Mesodermal cell (in vitro differentiated cells): ENCODE data around the gene MAN2A1.
"Not testable (repeated sequence)": the region's sequence is repeated elsewhere in the genome, so short reads cannot be mapped to it uniquely, and the experiment has no call there.

ENCODE experiments used
- H3K27ac ChIP-seq: 2 replicates; pipeline ENCODE4 v1.7.0; 2013; ENCODE audit warnings: mild to moderate bottlenecking, low read depth, low read length, moderate library complexity; ENCODE audit not compliant: severe bottlenecking
- H3K36me3 ChIP-seq: 2 replicates; pipeline ENCODE4 v1.7.1; 2013; ENCODE audit warnings: mild to moderate bottlenecking, low read length, moderate library complexity; ENCODE audit not compliant: control insufficient read depth, insufficient read depth
- H3K4me1 ChIP-seq: one replicate; pipeline ENCODE4 v1.7.1; 2013; ENCODE audit warnings: mild to moderate bottlenecking, low read length; ENCODE audit not compliant: insufficient read depth, control insufficient read depth, poor library complexity, severe bottlenecking
- H3K4me3 ChIP-seq: 2 replicates; pipeline ENCODE4 v1.7.0; 2013; ENCODE audit warnings: low read length, control low read depth, mild to moderate bottlenecking; ENCODE audit not compliant: insufficient read depth, poor library complexity, severe bottlenecking; ENCODE audit errors: extremely low read depth
- H3K9me3 ChIP-seq: 2 replicates; pipeline ENCODE4 v1.7.1; 2013; ENCODE audit warnings: mild to moderate bottlenecking, low read length, moderate library complexity; ENCODE audit not compliant: control insufficient read depth
- WGBS, 2 experiments: methylation state at CpG; one replicate each; pipeline ENCODE4 v1.1.5; 2013; ENCODE audit warnings: missing lambda C conversion rate in 2 of 2; ENCODE audit not compliant: insufficient coverage in 2 of 2; 5-methylcytosine and 5-hydroxymethylcytosine counted together

The MAN2A1 gene

DNA sequence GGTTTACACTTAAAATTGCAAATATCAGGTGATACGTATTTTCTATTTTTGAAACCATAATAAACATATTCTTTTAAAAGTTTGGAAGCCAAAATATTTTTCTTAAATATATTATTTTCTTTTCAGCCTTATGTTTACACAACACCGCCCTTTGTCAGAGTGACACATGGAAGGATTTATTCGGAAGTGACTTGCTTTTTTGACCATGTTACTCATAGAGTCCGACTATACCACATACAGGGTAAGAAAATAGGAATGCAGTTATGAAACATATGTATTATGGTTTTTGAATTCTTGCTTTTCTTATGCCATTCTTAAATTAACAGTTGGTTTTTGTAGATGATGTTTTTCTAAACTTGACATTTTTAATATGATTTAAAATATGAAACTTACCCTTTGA, 133.9 kb downstream of the MAN2A1 start:
- H3K9me3 ChIP-seq: no peaks in the 10 kb centered on the region
- peaks cover 67% of the 10 kb centered on the region for H3K36me3 ChIP-seq
- no peak overlapping the region for H3K4me3 ChIP-seq
- H3K27ac ChIP-seq: no peak overlapping the region
- WGBS, 2 experiments: no CpG with 5 or more reads among the region's 4 CpGs
- no peaks in the 10 kb centered on the region for H3K4me1 ChIP-seq

DNA sequence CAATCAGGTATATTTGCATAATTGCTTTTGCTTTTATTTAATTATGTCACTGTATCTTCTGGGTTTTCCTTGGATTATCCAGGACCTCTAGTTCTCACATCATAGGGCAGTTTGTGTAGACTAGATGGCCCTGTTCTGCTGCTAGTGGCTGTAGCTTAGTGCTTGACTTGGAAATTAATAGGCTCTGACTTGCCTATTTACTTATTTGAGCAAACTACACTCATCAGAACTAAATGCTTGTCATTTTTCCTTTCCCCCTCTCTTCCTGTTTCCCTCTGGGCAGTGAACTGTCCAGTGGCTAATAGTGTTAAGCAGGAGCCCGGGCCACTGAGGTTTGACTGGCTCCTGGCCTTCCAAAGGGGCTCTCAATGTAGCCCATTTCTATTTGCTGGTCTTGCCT, 135.7 kb downstream of the MAN2A1 start:
- Histone ChIP-seq H3K27ac (no peak overlapping the region), H3K4me3 (no peak overlapping the region), H3K36me3 (peaks cover 66% of the 10 kb centered on the region), H3K9me3 (no peaks in the 10 kb centered on the region), H3K4me1 (no peaks in the 10 kb centered on the region)
- 100% methylated on average over 1 of the region's 1 CpG; no CpG with 5 or more reads in 1 of the 2 experiments for WGBS, 2 experiments

DNA sequence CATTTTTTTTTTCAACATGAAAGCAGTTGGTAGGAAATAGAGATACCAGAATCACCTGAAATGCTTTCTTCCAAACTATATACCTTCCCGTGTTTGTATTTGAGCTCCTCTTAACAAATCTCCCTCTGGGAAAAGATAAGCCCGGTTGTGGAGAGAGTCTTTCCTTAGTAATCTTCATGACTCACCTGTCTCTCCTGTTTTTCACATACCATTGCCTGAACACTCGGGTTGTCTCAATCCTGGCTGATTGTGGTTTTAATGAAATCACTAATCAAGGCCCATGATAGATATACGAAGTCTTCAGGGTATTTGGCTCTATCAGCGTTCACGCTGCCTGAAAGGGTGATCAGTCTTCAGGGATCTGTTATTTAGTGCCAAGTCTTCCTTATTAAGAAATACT, 136.7 kb downstream of the MAN2A1 start:
- Histone ChIP-seq H3K9me3 (no peaks in the 10 kb centered on the region), H3K4me3 (no peak overlapping the region), H3K27ac (no peak overlapping the region), H3K4me1 (peaks cover 3% of the 10 kb centered on the region), H3K36me3 (peaks cover 73% of the 10 kb centered on the region)
- 86 to 90% methylated on average over 4 to 5 of the region's 6 CpGs for WGBS, 2 experiments

- H3K4me1 ChIP-seq: peaks cover 3% of the 10 kb centered on the region
- H3K4me3 ChIP-seq: no peak overlapping the region
- H3K9me3 ChIP-seq: no peaks in the 10 kb centered on the region
- peaks cover 78% of the 10 kb centered on the region for H3K36me3 ChIP-seq
- no peak overlapping the region for H3K27ac ChIP-seq
Observed at GRCh38 chr5:109829331-109829730, 139.6 kb downstream of the MAN2A1 start.

- no CpG with 5 or more reads among the region's 1 CpG for WGBS, 2 experiments
- Histone ChIP-seq H3K27ac (no peak overlapping the region), H3K4me3 (no peak overlapping the region), H3K9me3 (no peaks in the 10 kb centered on the region), H3K36me3 (peaks cover 74% of the 10 kb centered on the region), H3K4me1 (peaks cover 3% of the 10 kb centered on the region)
Observed at GRCh38 chr5:109830955-109831502, 141.3 kb downstream of the MAN2A1 start.

DNA sequence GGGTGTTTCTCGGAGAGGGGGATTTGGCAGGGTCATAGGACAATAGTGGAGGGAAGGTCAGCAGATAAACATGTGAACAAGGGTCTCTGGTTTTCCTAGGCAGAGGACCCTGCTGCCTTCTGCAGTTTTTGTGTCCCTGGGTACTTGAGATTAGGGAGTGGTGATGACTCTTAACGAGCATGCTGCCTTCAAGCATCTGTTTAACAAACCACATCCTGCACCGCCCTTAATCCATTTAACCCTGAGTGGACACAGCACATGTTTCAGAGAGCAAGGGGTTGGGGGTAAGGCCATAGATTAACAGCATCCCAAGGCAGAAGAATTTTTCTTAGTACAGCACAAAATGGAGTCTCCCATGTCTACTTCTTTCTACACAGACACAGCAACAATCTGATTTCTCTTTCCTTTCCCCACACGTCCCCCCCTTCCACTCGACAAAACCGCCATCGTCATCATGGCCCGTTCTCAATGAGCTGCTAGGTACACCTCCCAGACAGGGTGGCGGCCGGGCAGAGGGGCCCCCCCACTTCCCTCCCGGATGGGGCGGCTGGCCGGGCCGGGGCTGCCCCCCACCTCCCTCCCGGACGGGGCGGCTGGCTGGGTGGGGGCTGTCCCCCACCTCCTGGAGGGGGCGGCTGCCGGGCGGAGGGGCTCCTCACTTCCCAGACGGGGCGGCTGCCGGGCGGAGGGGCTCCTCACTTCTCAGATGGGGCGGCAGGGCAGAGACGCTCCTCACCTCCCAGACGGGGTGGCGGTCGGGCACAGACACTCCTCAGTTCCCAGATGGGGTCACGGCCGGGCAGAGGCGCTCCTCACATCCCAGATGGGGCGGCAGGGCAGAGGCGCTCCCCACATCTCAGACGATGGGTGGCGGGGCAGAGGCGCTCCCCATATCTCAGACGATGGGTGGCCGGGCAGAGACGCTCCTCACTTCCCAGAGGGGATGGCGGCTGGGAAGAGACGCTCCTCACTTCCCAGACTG, 142.8 kb downstream of the MAN2A1 start:
- not testable (repeated sequence) for H3K27ac ChIP-seq, H3K4me3 ChIP-seq, H3K9me3 ChIP-seq, H3K4me1 ChIP-seq
- 93 to 98% methylated on average over 5 to 21 of the region's 42 CpGs for WGBS, 2 experiments
- H3K36me3 ChIP-seq: peaks cover 79% of the 10 kb centered on the region

DNA sequence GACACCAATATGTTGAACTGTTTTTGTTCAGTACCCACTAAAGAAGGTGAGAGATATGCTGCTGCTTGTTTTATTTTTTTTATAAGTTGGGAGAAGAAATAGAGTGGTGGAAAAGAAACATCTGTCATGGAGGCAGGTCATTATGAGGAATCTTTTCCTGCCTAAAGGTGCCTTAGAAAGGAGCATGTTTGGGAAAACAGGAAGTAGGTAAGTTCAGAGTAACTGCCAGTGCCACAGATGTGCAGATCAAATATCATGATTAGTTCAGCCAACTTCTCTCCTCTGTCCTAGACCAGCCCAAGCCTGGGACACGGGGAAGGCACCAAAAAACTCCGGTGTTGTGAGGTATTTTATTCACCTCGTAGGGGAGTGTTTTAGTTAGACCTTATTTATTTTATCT, 144.2 kb downstream of the MAN2A1 start:
- Histone ChIP-seq H3K27ac (no peak overlapping the region), H3K36me3 (peaks cover 81% of the 10 kb centered on the region), H3K4me1 (peaks cover 3% of the 10 kb centered on the region), H3K4me3 (no peak overlapping the region), H3K9me3 (no peaks in the 10 kb centered on the region)
- no CpG with 5 or more reads among the region's 3 CpGs for WGBS, 2 experiments

GRCh38 chr5:109836280-109836679, 146.6 kb downstream of the MAN2A1 start:
- Histone ChIP-seq H3K9me3 (no peaks in the 10 kb centered on the region), H3K4me1 (no peaks in the 10 kb centered on the region), H3K27ac (no peak overlapping the region), H3K4me3 (no peak overlapping the region), H3K36me3 (peaks cover 78% of the 10 kb centered on the region)
- 71 to 91% methylated on average over 5 to 7 of the region's 8 CpGs for WGBS, 2 experiments

DNA sequence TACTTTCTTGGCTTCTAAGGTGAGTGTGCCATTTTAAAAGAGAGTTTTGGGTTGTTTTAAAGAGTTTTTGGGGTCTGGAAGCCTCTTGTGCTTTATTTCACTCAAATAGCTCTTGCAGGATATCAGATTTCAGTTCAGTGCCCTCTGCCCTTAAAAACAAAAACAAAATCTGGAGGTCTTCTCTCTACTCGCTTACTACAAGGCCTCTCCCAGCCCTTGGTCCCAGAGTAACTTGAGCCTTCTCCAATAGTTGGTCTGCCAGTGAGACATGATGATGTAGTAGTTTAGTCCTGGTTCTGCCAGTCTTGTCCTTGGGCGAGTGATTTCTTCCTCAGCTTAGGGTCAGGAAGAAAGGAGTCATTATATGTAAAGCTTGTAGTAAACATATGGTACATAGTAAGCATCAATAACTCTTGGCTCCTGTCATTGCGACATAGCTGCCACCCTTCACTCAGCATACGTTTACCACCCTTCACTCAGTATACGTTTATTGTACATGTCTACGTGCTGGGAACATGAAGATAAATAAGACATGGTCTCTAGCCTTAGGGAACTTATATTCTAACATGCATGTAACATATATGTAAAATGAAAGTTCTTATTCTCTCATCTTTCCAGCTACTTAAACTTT, 147.6 kb downstream of the MAN2A1 start:
- H3K36me3 ChIP-seq: peaks cover 82% of the 10 kb centered on the region
- no peak overlapping the region for H3K4me3 ChIP-seq
- H3K4me1 ChIP-seq: no peaks in the 10 kb centered on the region
- H3K9me3 ChIP-seq: no peaks in the 10 kb centered on the region
- no CpG with 5 or more reads among the region's 6 CpGs for WGBS, 2 experiments
- no peak overlapping the region for H3K27ac ChIP-seq

DNA sequence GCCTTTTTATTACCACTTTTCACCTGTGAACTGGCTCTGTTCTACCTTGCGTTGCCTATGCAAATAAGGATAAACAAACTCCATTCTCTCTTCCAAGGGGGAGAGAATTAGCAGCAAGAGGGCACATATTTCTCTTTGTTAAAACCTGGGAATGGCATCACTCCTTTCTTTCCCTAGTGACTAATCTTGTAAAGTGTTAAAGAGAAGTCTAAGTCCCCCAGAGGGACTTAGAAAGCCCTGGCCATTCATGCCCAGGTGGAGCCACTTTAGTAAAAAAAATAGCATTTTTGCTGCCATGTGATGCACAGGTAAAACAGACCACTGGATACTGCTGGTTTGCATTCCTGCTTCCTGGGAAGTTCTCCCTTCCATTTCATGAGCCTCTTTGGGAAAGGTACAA, 148.4 kb downstream of the MAN2A1 start:
- Histone ChIP-seq H3K9me3 (no peaks in the 10 kb centered on the region), H3K27ac (no peak overlapping the region), H3K4me3 (no peak overlapping the region), H3K36me3 (peaks cover 81% of the 10 kb centered on the region), H3K4me1 (no peaks in the 10 kb centered on the region)
- no CpG with 5 or more reads among the region's 1 CpG for WGBS, 2 experiments

DNA sequence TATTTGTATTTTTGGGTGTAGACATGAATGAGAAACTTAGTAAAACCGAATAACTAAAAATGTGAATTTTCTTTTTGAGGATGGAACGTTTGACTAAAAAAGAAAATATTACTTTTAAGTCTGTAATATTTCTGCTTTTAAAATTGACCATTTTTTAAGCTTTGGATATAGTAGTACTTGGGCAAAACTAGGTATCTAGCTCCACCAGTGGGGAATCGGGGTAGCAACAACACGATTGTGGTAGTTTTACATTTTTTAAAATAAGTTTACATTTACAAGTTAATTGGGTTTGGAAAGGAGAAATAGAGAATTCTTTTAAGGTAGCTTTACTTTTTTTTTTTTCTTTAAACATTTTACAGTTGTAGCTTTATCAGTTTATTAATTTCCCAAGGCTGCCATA, 154.4 kb downstream of the MAN2A1 start:
- Histone ChIP-seq H3K4me3 (no peak overlapping the region), H3K9me3 (no peaks in the 10 kb centered on the region), H3K4me1 (no peaks in the 10 kb centered on the region), H3K27ac (no peak overlapping the region), H3K36me3 (peaks cover 79% of the 10 kb centered on the region)
- no CpG with 5 or more reads among the region's 4 CpGs for WGBS, 2 experiments
